Gastrocnemius medialis (tissue), 4 donors: ENCODE data around the gene PLA2G6. TPM values are rescaled to one million over a fixed set of nuclear protein-coding genes. Genes with fewer than 3 reads are reported as not detected.
"Not testable (repeated sequence)": the region's sequence is repeated elsewhere in the genome, so short reads cannot be mapped to it uniquely, and the experiment has no call there.

Source experiments
- ATAC-seq, 2 donors: fragments of 150-250 bp; one replicate each; pipeline ENCODE4 v1.9.1; 2016
- DNase-seq, 2 donors: peaks; one replicate each; pipeline ENCODE4 v3.0.0-alpha.2; 2019
- H3K27ac ChIP-seq, 4 donors: fragments of 200-600 bp; sonication (generic); 1 replicate in 1 of 4; 2 replicates in 3 of 4; pipeline ENCODE4 v1.5.1; 2016 to 2018; ENCODE audit warnings: mild to moderate bottlenecking in 2 of 4, moderate library complexity in 1 of 4
- H3K27me3 ChIP-seq, 3 donors: fragments of 200-600 bp; sonication (generic) in 2 of 3; 1 replicate in 1 of 3; 2 replicates in 2 of 3; pipeline versions ENCODE4 v1.5.1 to v1.6.0; 2016 to 2019; ENCODE audit warnings: mild to moderate bottlenecking in 1 of 3, moderate library complexity in 1 of 3
- H3K36me3 ChIP-seq, 2 donors: fragments of 200-600 bp; sonication (generic) in 1 of 2; one replicate each; pipeline ENCODE4 v1.5.1; 2017 to 2018
- H3K4me1 ChIP-seq, 2 donors: fragments of 200-600 bp; sonication (generic) in 1 of 2; one replicate each; pipeline ENCODE4 v1.5.1; 2016 to 2017; ENCODE audit warnings: mild to moderate bottlenecking in 2 of 2
- H3K4me3 ChIP-seq, 4 donors: fragments of 200-600 bp; sonication (generic) in 3 of 4; 1 replicate in 1 of 4; 2 replicates in 3 of 4; pipeline ENCODE4 v1.5.1; 2016 to 2019; ENCODE audit warnings: mild to moderate bottlenecking in 2 of 4
- H3K9me3 ChIP-seq, 3 donors: fragments of 200-600 bp; sonication (generic) in 2 of 3; 1 replicate in 1 of 3; 2 replicates in 2 of 3; pipeline ENCODE4 v1.5.1; 2016 to 2019
- CTCF ChIP-seq, 5 experiments: fragments of 450-650 bp in 3 of 5; fragments of 200-600 bp in 2 of 5; sonication (generic) in 2 of 5; IDR thresholded peaks in 4 of 5; conservative IDR thresholded peaks in 1 of 5; 1 replicate in 4 of 5; 2 replicates in 1 of 5; pipeline ENCODE4 v1.5.1; 2016 to 2019; ENCODE audit warnings: antibody characterized with exemption in 5 of 5, mild to moderate bottlenecking in 3 of 5, moderate library complexity in 3 of 5
- POLR2A ChIP-seq, 2 donors: fragments of 450-650 bp; IDR thresholded peaks; one replicate each; pipeline ENCODE4 v1.6.1; 2017; ENCODE audit warnings: antibody characterized with exemption in 2 of 2, mild to moderate bottlenecking in 2 of 2, moderate library complexity in 2 of 2
- in situ Hi-C, 4 donors: fragments of 200-750 bp; cut with MboI; loops; one replicate each; pipeline versions ENCODE4 v1.15.0 to v1.8.0; 2017; ENCODE audit warnings: low sequenced_read_pairs in 4 of 4
- intact Hi-C: fragments of 100-400 bp; cut with DNase I; formaldehyde crosslinking; loops from one replicate; pipeline ENCODE4 v1.15.1; 2023; ENCODE audit warnings: low total_unique reads
- total RNA-seq, 4 donors: library from RNA; depleted of rRNA; stranded (reverse); fragments of >200 nt; gene quantifications; one replicate each; pipeline versions ENCODE4 v1.1.0 to v1.2.3, GENCODE V29; 2016

The PLA2G6 gene
- total RNA-seq, 4 donors from 2014 or later: 9.1 to 19.5 (median 12.1) TPM

- H3K27me3 ChIP-seq: no peaks in the 10 kb centered on the region
- peaks cover 0 to 6% of the 10 kb centered on the region in 2 donors for H3K36me3 ChIP-seq
- in situ Hi-C loops: loop anchor here in 1 of 4 donors (10.0 kb wide), 1 partner anchor 49 kb away; the partner anchor contains the start of gene BAIAP2L2
- DNase-seq: no peak
- H3K4me3 ChIP-seq: no peak overlapping the region
- ATAC-seq: no peak
- H3K27ac ChIP-seq: peak overlapping the region in 1 of 4 donors; percentile 97
- intact Hi-C loops: no loop called here
- peaks cover 14 to 18% of the 10 kb centered on the region in 2 donors for H3K4me1 ChIP-seq
- TF ChIP-seq POLR2A (IDR thresholded peaks at IDR 0.05) (no peak), CTCF (IDR thresholded peaks at IDR 0.05 in 4 of 5, conservative IDR thresholded peaks at IDR 0.05 in 1 of 5) (no peak)
- H3K9me3 ChIP-seq: no peaks in the 10 kb centered on the region
Measured at GRCh38 chr22:38163844-38164550, 17.6 kb downstream of the PLA2G6 start.

- TF ChIP-seq POLR2A (IDR thresholded peaks at IDR 0.05) (no peak), CTCF (IDR thresholded peaks at IDR 0.05 in 4 of 5, conservative IDR thresholded peaks at IDR 0.05 in 1 of 5) (no peak)
- Histone ChIP-seq H3K36me3 (peaks cover 0 to 6% of the 10 kb centered on the region in 2 donors), H3K27me3 (no peaks in the 10 kb centered on the region), H3K4me1 (peaks cover 10% of the 10 kb centered on the region in 2 donors), H3K27ac (no peak overlapping the region), H3K9me3 (no peaks in the 10 kb centered on the region), H3K4me3 (no peak overlapping the region)
- ATAC-seq (no peak), DNase-seq (no peak)
- in situ Hi-C loops (loop anchor here in 1 of 4 donors (10.0 kb wide), 1 partner anchor 48 kb away; the partner anchor contains the start of gene BAIAP2L2), intact Hi-C loops (no loop called here)
Measured at GRCh38 chr22:38162881-38163843, 18.5 kb downstream of the PLA2G6 start.

GRCh38 chr22:38155703-38156102, 25.9 kb downstream of the PLA2G6 start:
- DNase-seq: no peak
- H3K9me3 ChIP-seq: no peaks in the 10 kb centered on the region
- no peak for ATAC-seq
- in situ Hi-C loops (no loop called here), intact Hi-C loops (no loop called here)
- H3K4me3 ChIP-seq: no peak overlapping the region
- peaks cover 0 to 2% of the 10 kb centered on the region in 2 donors for H3K4me1 ChIP-seq
- no peaks in the 10 kb centered on the region for H3K36me3 ChIP-seq
- TF ChIP-seq CTCF (IDR thresholded peaks at IDR 0.05 in 4 of 5, conservative IDR thresholded peaks at IDR 0.05 in 1 of 5): no peak
- no peak for TF ChIP-seq POLR2A (IDR thresholded peaks at IDR 0.05)
- H3K27me3 ChIP-seq: no peaks in the 10 kb centered on the region
- no peak overlapping the region for H3K27ac ChIP-seq

GRCh38 chr22:38154563-38154915, 27.1 kb downstream of the PLA2G6 start:
- H3K27me3 ChIP-seq, H3K36me3 ChIP-seq, ATAC-seq, intact Hi-C loops, in situ Hi-C loops, H3K27ac ChIP-seq, H3K9me3 ChIP-seq, H3K4me3 ChIP-seq, H3K4me1 ChIP-seq, DNase-seq: not testable (repeated sequence)
